OCI-LY3 (cell line): ENCODE data around the gene MAP1LC3B2.

Source experiments
- CTCF ChIP-seq: fragments of 200-600, 300-600 bp; sonication (generic); IDR thresholded peaks from 2 replicates; pipeline ENCODE4 v1.5.1; 2014; ENCODE audit warnings: antibody characterized with exemption, low read length, low read depth
- EZH2phosphoT487 ChIP-seq: fragments of 200-600 bp; shearing (Covaris generic); IDR thresholded peaks from 2 replicates; pipeline ENCODE4 v1.6.1; 2018; ENCODE audit warnings: antibody characterized with exemption, mixed run types, low read depth

- no peak for TF ChIP-seq CTCF
- TF ChIP-seq EZH2phosphoT487: no peak
These were observed 16.7 kb upstream of the MAP1LC3B2 start for GRCh38 chr12:116542345-116542956.
